GM19452 (cell line): ENCODE data around the gene CKLF.

ENCODE experiments used
- ATAC-seq: cut with Tn5 transposase; IDR thresholded peaks from one replicate; pipeline ENCODE4 v1.9.1; 2021; ENCODE audit not compliant: unreplicated experiment

The CKLF gene

DNA sequence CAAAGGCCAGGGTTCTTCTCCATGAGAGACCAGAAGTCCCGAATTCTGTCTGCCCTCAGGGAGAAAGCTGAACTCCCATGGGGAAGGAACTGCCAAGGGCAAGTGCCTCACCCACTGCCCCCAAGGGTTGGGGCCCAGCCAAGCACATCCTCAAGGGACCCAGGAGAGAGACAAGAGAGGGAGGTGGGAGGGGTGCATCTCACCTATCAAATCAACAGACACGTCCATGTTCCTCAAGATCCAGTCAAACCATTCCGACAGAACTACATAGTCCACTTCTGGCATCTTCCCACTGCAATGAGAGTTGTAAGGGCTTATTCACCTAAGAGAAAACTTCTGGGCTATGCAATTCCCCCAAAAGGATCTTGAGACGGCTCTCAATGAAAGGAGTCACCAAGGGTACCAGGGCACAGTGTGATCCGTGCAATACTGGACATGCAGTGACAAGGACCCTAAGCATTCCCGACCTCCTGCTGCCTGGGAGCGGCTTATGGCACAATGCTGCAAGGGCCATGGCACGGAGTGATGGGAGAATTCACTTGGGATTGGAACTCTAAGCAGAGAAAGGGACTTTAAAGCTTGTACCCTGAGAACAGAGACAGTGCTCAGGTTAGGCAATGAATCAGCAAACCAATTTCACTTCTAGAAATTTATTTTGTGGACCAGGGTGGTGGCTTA is 34.7 kb upstream of the CKLF start:
- no peak for ATAC-seq

DNA sequence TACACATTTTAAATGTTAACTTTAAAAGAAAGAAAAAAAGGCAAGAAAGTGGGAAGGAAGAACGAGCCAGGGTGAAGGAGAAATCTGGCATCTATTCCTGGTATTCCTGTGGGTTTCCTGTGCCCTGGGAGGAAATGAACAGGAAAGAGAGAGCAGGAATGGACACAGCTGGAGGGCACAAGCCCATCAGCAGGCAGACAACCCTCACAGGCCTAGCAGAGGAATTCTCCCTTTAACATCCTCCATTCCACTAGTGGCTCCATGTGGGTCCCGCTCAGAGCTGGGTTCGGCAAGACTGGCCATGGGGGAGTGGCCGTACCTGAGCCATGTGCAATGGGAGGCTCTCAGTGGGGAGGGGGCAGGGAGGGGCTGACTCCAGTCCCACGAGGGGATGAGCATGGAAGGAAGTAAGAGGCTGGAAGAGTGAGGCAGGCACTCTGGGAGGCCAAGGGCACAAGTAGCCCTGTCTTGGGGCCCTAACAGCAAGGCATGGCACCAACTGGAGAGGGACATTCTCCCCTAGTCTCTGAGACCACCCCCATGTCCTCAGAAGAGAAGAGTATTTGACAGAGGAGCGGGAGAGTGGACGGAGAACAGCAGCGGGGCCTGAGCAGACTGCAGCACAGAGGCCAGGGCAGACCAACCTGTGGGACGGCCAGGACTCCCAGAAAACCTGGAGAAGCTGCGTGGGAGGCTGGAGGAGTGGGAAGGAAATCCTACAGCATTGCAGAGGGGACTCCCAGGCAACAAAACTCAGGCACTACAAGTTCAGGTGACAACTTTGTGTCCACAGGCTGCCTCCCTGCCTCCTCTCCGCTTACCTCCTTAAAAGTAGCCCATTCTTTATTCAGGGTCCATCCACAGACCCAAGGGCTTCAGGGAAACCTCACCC is 32.6 kb upstream of the CKLF start:
- no peak for ATAC-seq

DNA sequence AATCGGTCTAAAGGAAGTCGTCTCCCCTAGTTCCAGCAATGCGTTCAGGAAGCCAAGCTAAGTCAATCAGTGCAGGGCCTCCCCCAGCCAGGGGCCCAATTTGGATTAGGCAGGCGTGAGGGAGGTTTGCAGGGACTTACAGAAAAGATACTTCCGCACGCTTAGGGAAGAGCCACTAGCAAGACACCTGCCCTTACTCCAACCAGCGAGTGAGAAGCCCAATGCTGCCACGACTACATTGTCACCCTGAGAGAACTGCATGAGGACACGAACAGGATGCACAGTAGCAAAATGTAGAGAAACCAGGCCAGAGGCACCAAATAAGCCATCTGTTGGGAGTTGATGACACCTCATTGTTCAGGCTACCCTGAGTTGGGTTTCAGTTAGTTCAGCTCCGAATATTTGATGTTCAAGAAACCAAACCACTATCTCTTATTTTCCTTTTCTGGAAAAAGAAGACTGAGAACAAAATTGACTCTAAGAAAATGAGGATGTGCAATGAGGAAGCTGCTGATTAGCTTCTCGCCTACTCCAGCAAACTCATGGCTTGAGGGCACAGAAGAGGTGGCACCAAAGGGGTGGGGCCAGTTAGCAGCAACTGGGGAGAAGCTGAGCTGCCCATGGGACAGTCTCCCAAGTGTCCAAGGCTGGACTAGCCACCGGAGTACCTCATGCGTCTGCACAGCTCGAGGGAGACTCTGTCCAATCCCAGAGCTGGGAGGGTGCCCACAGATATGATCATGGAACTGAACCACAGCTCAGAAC is 31.8 kb upstream of the CKLF start:
- no peak for ATAC-seq

DNA sequence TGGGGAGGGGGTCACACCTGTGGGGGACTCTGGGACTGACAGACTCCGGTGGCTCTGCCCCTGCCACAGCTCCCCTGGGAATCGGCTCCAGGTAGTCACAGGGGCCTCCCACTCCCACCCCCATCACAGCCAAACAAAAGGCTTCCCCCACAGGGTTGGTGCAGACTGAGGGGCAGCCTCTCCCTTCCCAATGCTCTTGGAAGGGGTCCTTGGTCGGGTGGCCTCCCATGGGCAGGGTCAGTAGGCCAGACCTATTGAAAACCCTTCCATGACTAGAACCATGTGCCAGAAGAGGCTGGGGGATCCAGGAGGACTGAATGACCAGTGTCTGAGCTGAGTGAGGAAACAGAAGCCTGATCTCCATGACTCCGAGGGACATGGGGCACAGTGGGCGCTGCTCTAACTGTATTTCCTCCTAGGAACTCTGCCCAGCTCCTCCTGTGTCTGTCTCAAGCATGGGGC is 31.1 kb upstream of the CKLF start:
- no peak for ATAC-seq

DNA sequence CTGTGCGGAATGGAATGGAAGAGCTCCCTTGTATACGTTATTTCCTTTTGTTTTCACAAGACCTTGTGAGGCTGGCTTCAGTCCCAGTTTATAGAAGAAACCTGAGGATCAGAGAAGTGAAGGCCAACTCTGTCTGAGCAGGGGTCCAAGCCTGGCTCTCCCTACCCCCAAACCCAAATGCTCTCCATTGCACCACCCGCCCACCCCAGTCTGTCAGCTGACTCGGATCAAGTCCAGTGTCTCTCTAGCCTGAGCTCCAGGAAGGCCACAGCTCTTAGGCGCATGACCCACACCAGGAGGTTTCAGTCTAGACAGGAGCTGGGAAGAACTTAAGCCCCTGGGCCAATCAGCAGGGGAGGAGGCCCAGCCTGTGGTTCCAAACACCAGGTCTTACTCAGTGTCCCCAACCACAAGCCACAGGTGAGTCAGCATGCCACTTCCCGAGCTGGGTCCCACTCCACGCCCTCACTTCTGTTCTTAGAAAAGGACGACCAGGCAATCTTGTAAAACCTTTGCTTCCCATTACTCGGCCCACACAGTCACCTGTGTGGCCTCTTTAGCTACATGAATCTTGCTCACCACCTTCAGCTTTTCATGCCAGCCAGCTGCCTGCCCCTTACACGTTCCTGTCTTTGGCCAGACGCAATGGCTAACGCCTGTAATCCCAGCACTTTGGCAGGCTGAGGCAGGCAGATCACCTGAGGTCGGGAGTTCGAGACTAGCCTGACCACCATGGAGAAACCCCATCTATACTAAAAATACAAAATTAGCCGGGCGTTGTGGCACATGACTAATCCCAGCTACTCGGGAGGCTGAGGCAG is 30.2 kb upstream of the CKLF start:
- peak; percentile 60 for ATAC-seq

DNA sequence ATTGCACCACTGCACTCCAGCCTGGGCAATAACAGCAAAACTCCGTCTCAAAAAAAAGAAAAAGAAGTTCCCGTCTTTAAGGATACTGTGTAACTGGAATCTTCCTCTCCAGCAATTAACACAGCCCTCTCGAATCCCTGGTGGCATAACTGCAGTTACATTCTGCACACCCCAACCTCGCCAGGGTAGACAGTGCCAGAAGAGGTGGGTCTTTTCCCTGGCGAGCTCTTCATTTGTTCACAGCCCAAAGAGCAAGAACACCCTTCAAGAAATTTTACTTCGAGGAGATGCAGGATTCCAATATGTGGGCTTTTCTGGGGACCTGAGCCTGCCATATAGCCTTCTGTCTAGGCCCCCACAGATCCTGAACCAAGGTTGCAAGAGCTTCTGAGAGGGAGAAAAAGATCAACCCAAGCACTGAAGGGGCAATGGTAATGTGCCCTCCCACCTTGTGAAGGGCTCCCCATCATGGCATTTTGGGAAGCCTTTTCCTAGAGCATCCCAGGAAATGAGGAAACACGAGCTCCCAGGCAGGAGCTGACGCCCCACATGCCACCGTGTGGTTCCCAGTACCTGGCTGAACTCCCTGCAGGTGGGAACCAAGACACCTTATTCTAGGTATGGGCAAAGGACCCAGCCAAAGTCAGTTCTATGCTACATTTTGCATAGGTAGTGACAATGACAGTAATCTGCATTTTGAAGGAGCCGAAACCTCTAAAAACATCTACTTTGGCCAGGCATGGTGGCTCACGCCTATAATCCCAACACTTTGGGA is 29.4 kb upstream of the CKLF start:
- no peak for ATAC-seq

DNA sequence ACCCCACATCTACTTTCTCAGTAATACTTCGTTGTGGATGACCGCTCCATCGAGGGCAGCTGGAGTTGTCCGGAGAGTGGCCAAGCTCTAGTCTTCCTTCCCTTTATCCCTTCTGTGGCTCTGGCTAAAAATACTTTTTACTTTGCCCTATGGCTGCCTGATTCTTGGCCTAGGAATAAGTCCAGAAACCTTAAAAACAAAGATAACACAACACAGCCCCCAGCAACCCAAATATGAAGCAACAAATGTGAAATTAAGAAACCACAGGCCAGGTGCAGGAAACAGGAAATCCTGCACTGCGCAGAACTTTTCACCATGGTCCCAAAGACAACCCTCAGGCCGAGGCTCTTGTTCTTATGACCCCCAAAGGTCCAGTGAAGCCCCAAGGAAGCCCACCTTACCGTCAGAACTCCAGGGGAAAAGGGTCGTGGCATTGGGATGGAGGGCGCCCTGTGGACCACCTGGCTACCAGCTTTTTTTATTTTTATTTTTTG is 28.5 kb upstream of the CKLF start:
- peak; percentile 42 for ATAC-seq

DNA sequence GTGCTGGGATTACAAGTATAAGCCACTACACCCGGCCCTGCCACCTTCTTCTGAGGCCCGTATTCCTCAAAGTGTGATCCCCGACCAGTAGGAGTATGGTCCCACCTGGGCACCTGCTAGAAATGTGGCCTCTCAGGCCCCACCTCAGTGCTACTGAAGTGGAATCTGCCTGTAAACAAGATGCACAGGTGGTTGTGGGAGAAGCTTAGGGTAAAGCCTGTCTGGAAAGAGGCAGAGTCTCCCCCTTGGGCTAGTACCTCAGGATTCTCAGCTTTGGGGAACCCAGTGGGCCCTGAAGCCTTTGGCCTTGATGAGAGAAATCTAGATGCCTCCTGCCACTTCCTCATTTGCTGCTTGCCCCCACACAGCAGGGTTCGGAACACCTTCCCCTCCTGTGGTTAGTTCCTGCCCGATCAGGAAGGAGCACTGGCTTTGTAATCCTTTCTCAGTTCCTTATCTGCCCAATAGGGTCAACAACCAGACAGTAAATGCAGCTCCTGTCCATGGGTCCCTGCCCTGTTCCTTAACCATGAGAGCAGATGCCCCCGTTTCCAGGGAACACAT is 27.7 kb upstream of the CKLF start:
- ATAC-seq = peak; percentile 69

DNA sequence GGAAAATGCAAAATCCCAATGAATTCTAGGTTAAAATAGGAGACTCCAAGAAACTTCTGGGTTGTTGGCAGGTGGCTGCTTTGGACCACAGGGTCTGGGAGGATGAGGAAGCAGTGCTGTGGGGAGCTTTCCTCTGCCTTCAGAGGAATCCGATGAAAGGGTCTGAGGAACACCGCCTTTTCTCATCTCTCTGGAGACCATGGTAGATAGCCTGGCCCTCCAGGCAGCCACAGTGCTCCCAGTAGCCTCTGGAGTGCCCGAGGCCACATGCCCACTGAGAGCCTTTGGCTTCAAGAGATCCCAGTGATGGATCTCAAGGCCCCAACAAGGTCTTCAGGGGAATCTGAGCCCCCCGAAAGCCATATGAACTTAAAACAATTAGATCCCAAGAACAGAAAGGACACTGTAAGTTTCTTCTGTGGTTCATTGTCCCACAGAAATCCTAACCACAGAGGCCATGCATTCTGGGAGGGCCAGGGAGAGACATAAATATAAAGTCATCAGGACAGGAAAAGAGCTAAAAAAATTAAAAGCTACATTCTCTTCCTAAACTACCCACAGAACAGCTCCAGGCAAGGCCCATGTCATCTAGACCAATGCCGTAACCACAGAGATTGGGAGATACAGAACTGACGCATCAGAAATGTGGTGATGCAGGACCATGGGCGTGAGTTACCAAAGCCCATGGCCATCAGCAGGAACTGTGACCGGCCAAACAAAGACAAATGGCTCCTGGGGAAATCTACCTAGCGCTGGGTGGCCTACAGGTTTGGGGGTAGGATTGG is 26.8 kb upstream of the CKLF start:
- ATAC-seq = no peak

DNA sequence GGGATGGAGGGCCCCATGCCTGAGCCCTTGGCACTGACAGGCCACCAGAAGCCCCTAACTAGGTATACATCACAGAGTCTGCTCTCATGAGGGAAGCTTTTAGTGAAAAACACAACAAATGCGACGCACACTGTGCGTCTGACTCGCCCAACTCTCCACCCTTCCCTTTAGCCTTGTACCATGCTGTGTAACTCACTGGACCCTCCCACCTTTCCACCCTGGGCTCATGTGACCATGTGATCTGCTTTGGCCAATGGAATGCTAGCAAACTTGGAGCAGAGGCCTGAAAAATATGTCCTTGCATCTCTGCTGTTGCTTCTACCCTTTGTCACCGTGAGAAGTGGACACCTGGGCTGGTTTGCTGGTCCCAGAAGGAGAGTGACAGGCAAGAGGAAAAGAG is 24.1 kb upstream of the CKLF start:
- no peak for ATAC-seq

DNA sequence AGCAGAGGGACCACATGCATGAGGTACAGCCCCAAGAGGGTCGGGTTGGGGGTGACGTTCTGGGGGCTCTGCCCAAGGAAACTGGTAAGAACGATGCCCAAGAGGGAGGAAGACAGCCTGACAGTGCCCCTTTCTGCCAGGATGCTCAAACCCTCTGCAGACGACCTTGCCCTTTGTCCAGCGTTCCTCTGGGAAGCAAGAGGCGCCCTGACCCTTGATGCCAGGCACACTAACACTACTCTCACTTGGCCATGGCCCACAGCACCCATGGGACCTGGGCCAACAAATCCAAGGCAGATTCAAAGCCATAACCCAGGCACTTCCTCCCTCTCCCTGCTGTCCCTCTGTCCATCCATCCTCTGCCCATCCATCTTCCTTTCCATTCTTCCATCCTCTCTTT is 22.9 kb upstream of the CKLF start:
- no peak for ATAC-seq

DNA sequence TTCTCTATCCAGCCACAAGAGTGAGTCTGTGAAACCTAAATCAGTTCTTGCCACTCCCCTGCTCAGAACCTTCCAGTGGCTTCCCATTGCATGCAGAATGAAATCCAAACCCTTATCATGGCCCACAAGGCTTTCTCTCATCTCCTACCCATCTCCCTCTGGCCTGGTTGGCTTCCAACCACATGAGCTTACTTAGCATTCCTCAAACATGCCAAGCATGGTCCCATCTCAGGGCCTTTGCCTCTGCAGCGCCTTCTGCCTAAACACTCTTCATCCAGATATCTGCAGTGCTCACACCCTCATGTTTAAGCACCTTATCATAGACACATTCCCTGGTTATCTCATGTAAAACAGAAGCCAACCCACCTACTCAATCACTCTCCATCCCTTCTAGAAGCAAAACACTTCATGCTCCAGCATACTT is 18.0 kb upstream of the CKLF start:
- no peak for ATAC-seq

DNA sequence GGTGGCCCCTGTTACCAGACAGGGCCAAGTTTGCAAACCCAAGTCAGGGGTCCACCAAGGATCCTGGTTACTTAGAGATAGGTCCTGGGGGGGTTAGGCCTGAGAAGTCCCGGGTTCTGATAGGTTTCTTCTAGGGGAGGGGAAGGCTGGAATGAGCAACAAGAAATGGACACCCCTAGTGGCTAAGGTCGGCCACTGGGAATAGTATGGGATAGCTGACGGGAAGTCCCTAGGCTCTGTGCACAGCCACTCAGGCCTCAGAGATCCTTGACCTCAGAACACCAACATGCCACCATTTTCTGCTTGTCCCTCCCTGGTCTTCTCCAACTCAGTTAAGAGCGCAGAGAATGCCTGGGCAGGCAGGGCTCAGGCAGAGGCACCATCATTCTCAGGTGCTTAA is 15.9 kb upstream of the CKLF start:
- no peak for ATAC-seq

DNA sequence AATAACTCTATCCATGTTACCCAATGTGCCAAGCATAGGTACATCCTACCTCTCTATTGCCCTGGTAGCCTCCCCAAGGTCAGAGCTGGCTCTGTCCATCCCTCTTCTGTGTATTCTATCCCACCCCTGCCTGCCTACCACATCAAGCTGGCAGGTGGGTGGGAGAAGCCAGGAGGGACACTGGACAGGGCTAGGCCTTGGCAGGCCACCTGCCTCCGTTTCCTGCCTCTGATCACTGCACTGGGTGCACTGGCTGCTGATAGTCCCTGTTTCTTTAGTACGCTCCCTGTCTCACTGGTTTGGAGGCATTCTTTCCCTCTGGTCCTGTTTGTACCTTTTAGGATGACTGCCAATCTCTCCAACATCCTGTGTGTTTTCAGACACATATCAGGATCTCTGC is 15.1 kb upstream of the CKLF start:
- no peak for ATAC-seq

DNA sequence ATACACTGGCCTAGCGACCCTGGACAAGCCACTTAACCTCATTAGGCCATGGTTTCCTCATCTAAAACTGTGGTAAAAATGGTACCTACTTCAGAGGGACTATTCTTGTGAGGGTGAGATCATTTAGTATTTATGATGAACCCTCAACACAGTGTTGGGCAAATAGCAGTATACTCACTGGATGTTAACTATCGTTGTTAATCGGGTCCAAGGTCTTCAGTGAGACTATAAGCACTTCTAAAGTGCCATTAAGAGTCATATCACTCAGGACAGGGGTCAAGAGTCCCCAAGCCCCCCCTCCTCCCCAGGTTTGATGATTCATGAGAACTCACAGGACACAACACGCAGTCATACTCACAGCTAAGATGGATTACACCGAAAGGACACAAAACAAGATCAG is 13.5 kb upstream of the CKLF start:
- no peak for ATAC-seq

DNA sequence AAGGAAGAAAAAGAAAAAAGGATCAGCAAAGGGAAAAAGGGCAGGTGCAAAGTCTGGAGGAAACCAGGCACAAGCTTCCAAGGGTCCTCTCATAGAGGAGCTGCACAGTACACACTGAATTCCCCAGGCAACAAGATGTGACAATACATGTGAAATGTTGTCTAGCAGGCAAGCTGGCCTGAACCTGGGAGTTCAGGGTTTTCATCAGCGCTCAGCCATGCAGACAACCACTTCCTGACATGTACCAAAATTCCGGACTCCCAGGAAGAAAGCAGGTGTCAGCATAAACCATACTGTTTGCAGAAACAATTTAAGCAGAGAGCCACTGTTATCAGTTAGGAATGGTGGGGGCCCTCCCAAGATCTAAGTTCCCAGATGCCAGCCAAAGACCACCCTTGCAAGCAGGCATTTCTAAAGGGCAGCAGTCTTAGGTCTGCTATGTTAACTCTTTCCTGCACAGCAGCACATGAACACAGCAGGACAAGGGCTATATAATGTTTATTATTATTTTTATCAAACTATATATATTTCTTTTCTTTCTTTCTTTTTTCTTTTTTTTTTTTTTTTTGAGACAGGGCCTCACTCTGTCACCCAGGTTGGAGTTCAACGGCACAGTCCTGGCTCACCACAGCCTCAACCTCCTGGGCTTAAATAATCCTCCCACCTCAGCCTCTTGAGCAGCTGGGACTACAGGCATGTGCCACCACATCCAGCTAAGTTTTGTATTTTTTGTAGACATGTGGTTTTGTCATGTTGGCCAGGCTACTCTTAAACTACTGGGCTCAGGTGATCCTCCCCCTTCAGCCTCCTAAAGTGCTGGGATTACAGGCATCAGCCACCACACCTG is 12.5 kb upstream of the CKLF start:
- ATAC-seq = peak; percentile 70

DNA sequence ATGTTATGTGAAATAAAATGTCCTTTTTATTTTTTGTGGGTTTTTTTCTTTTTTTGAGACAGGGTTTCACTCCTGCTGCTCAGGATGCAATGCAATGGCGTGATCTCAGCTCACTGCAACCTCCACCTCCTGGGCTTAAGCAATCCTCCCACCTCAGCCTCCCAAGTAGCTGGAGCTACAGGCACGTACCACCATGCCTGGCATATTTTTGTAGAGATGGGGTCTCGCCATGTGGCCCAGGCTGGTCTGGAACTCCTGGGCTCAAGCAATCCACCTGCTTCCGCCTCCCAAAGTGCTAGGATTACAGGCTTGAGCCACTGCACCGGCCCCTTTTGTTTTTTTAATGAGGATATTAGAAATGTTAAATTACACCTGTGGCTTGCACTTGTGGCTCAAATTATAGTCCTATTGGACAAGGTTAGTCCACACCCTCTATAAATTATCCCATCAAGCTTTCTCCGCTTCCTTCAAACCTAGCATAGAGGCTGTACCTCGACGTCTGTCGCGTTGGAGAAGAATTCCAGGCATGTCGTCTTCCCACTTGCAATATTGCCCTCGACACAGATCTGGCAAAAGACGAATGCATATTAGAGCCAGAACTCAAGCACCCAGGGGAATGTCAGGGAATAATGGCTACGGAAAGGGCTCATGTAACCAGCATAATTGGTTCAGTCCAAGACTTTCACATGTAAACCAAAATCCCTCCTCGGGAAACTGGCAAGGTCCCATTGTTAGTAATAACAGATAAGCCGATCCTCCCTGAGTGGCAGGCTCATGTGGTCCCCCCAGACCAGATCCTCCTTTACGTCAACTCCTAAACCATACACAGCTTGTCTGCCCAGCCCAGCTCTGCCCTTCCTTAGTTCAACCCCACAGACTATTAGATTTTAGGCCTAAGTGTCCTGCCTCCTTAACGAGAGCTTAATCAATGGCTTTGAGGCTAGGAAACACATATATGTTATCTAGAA is 10.7 kb upstream of the CKLF start:
- ATAC-seq = no peak
